H1 (cell line): ENCODE data around the gene POGLUT2. TPM values are rescaled to one million over a fixed set of nuclear protein-coding genes. Genes with fewer than 3 reads are reported as not detected.

Experiments
- ASH2L ChIP-seq: fragments of 200-600, 300-600 bp; sonication (generic); IDR thresholded peaks from one replicate; pipeline ENCODE4 v1.7.1; 2017; ENCODE audit warnings: low read length
- EGR1 ChIP-seq: IDR thresholded peaks from 2 replicates; pipeline ENCODE4 v1.6.1; 2011; ENCODE audit warnings: low read depth, low read length, borderline replicate concordance
- MAFK ChIP-seq: IDR thresholded peaks from 2 replicates; pipeline ENCODE4 v1.6.1; 2012; ENCODE audit warnings: low read depth, mild to moderate bottlenecking, improper control_type of control experiment, low read length
- POLR2AphosphoS5 ChIP-seq: IDR thresholded peaks from 2 replicates; pipeline ENCODE4 v1.6.1; 2011; ENCODE audit warnings: low read depth, low read length
- RBBP5 ChIP-seq: IDR thresholded peaks from 2 replicates; pipeline ENCODE4 v1.7.1; 2012; ENCODE audit warnings: low read depth, mild to moderate bottlenecking, inconsistent platforms, low read length, moderate library complexity, borderline replicate concordance
- polyA plus RNA-seq, 7 experiments: library from polyadenylated mRNA; depleted of rRNA in 3 of 7; stranded (reverse) in 5 of 7; unstranded in 2 of 7; fragments of >200 nt in 5 of 7; fragments of 200-250 nt in 2 of 7; gene quantifications; 1 replicate in 5 of 7; 2 replicates in 1 of 7; 4 replicates in 1 of 7; pipeline versions ENCODE4 v1.2.1 to v1.2.3, GENCODE V29; 2011 to 2013; ENCODE audit warnings: missing spikeins in 2 of 7, mixed read lengths in 2 of 7
- total RNA-seq: library from RNA; stranded (reverse); fragmentation: NEBNext Ultra II Directional; extraction: Animal tissue kit (Norgen Biotek cat#: 25700); gene quantifications from 2 replicates; pipeline ENCODE4 v1.2.1, GENCODE V29; 2021
- TF ChIP-seq, protein P1 (sequence below): IDR thresholded peaks from 2 replicates; pipeline ENCODE4 v1.6.1; 2012; ENCODE audit warnings: low read length, inconsistent platforms

POGLUT2 gene
- total and polyA plus RNA-seq, 2 of the 8 experiments (the other 6 are each of a cell fraction or from before 2014, with no cell fraction given), result 9.9 to 22.3 TPM

DNA sequence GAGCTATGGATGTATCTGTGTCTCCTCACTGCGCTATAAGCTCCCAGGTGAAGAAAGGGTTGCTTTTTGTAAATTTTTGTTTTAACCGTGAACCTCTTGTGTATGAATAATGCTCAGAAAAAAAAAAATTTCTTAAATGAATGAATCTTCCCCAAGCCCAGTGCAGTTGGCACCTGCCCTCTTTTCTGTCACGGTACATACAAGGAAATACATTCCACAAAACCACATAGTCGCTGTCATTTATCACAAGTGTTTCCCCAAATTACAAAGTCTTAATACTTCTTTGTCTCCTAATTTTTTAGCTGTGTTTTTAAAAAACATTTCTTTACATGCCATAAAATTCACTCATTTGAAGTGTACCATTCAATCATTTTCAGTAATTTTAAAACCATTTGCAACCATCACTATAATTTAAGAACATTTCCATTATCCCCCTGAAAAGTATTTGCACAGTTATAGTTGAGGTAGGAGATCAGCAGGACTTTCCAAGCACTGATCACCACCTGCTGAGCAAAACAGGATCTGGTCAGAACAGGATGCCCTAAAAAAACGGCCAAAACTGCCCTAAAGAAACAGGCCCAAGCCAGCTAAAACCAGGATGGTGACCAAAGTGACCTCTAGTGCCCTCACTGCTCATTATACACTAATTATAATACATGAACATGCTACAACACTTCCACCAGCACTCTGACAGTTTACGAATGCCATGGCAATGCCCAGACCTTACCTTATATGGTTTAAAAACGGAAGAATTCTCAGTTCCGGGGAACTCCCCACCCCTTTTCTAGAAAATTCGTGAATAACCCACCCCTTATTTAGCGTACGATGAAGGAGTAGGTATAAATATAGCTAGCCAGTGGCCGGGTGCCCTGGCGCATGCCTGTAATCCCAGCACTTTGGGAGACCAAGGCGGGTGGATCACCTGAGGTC is 23.9 kb downstream of the POGLUT2 start (continued):
- no peak for TF ChIP-seq RBBP5
- no peak for TF ChIP-seq EGR1
- no peak for TF ChIP-seq MAFK
- TF ChIP-seq, protein P1, sequence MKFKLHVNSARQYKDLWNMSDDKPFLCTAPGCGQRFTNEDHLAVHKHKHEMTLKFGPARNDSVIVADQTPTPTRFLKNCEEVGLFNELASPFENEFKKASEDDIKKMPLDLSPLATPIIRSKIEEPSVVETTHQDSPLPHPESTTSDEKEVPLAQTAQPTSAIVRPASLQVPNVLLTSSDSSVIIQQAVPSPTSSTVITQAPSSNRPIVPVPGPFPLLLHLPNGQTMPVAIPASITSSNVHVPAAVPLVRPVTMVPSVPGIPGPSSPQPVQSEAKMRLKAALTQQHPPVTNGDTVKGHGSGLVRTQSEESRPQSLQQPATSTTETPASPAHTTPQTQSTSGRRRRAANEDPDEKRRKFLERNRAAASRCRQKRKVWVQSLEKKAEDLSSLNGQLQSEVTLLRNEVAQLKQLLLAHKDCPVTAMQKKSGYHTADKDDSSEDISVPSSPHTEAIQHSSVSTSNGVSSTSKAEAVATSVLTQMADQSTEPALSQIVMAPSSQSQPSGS, result no peak
- no peak for TF ChIP-seq POLR2AphosphoS5
- TF ChIP-seq ASH2L, result no peak
